ENCODE results near the gene XPO1.

DNA sequence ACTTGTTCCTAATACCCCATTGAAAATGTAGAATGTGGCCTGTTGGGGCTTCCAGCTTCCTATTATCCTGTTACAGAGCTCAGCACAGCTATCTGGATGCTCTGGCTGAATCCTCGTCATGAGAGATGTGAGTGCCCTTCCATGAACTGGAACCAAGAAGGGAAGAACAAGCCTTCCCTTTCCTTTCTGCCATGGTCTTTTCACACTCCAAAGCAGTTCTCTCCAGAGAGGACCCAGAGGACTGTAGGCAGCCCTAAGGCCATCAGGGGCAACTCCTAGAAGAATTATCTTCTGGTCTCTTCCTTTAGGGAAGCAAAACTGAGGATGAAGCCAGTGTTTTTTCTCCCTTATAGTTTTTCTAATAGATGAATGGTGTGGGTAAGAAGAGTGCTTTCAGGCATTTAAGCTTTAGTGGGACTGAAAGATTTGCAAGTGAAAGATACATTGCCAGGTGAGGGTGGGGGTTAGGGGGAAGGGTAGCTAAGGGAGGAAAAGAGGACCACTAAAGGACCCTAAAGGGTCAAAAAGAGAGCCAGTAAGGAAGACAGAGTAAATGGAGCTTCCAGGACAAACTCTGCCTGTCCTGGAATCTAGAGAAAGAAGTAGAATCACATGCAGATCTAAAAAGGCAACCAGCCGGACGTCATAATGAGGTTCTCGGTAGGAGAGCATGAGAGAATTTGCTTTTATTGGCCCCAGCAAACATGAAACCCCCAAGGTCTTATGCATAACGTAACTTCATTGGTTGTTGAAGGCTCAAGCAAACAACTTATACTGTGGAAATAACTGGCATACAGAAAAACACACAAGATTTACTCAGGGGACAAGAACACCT lies 12.4 kb upstream of the XPO1 start:
- no peak for TF ChIP-seq CTCF (IDR thresholded peaks at IDR 0.05; ENCODE audit: borderline replicate concordance, extremely low read depth, low read length, poor library complexity, severe bottlenecking)
- no peak for TF ChIP-seq EZH2 (IDR thresholded peaks at IDR 0.05; ENCODE audit: borderline replicate concordance, low read depth, low read length, severe bottlenecking)

Data from DND-41 (cell line).